Effector memory CD8-positive, alpha-beta T cell (primary cell): ENCODE results near the gene FARP1.

Source experiments
- ATAC-seq: fragments of 150-1000 bp; cut with Tn5 transposase; replicated peaks from 2 replicates; pipeline ENCODE4 v1.10.0; 2021; ENCODE audit warnings: mild to moderate bottlenecking, moderate library complexity
- DNase-seq, 3 experiments: peaks; one replicate each; pipeline ENCODE4 v3.0.0; 2021
- H3K27ac Mint-ChIP-seq, 2 donors: one replicate each; pipeline ENCODE4 v1.8.0; 2022; ENCODE audit warnings: mild to moderate bottlenecking in 2 of 2, mixed read lengths in 2 of 2, moderate library complexity in 2 of 2
- H3K27me3 Mint-ChIP-seq, 2 donors: one replicate each; pipeline ENCODE4 v1.8.0; 2022; ENCODE audit warnings: mixed read lengths in 2 of 2
- H3K36me3 Mint-ChIP-seq: one replicate; pipeline ENCODE4 v1.8.0; 2022; ENCODE audit warnings: mild to moderate bottlenecking, moderate library complexity, mixed read lengths; ENCODE audit not compliant: insufficient read depth
- H3K4me1 Mint-ChIP-seq, 2 donors: one replicate each; pipeline ENCODE4 v1.8.0; 2022; ENCODE audit warnings: low read depth in 2 of 2, mixed read lengths in 2 of 2
- H3K4me3 Mint-ChIP-seq, 2 donors: one replicate each; pipeline ENCODE4 v1.8.0; 2022; ENCODE audit warnings: mild to moderate bottlenecking in 2 of 2, mixed read lengths in 2 of 2, moderate library complexity in 2 of 2
- H3K9me3 Mint-ChIP-seq, 2 donors: one replicate each; pipeline ENCODE4 v1.8.0; 2022; ENCODE audit warnings: mixed read lengths in 2 of 2

Gene FARP1

GRCh38 chr13:98338310-98338709 lies 195.4 kb downstream of the FARP1 start:
- no peaks in the 10 kb centered on the region for H3K36me3 Mint-ChIP-seq
- no peak overlapping the region for H3K27ac Mint-ChIP-seq
- no peak overlapping the region for H3K4me3 Mint-ChIP-seq
- H3K4me1 Mint-ChIP-seq = no peaks in the 10 kb centered on the region
- ATAC-seq (no peak), DNase-seq (no peak)
- peaks cover 36 to 61% of the 10 kb centered on the region in 2 donors for H3K27me3 Mint-ChIP-seq
- no peaks in the 10 kb centered on the region for H3K9me3 Mint-ChIP-seq

- H3K9me3 Mint-ChIP-seq = no peaks in the 10 kb centered on the region
- no peaks in the 10 kb centered on the region for H3K4me1 Mint-ChIP-seq
- no peaks in the 10 kb centered on the region for H3K36me3 Mint-ChIP-seq
Measured at GRCh38 chr13:98339684-98340425, 197.0 kb downstream of the FARP1 start.

GRCh38 chr13:98342953-98343352 lies 200.1 kb downstream of the FARP1 start:
- H3K27ac Mint-ChIP-seq = no peak overlapping the region
- H3K27me3 Mint-ChIP-seq = peaks cover 46 to 61% of the 10 kb centered on the region in 2 donors
- H3K4me3 Mint-ChIP-seq = no peak overlapping the region
- no peak for ATAC-seq
- no peak for DNase-seq
- peaks cover 3% of the 10 kb centered on the region for H3K36me3 Mint-ChIP-seq
- no peaks in the 10 kb centered on the region for H3K4me1 Mint-ChIP-seq
- H3K9me3 Mint-ChIP-seq = no peaks in the 10 kb centered on the region

More at GRCh38 chr13:98339684-98340425, 197.0 kb downstream of the FARP1 start:
- peaks cover 39 to 61% of the 10 kb centered on the region in 2 donors for H3K27me3 Mint-ChIP-seq
- ATAC-seq (no peak), DNase-seq (no peak)
- H3K27ac Mint-ChIP-seq = no peak overlapping the region
- H3K4me3 Mint-ChIP-seq = no peak overlapping the region

- H3K9me3 Mint-ChIP-seq = no peaks in the 10 kb centered on the region
- peaks cover 45 to 56% of the 10 kb centered on the region in 2 donors for H3K27me3 Mint-ChIP-seq
- H3K4me3 Mint-ChIP-seq = no peak overlapping the region
- no peaks in the 10 kb centered on the region for H3K4me1 Mint-ChIP-seq
- DNase-seq (no peak), ATAC-seq (no peak)
- H3K27ac Mint-ChIP-seq = no peak overlapping the region
- H3K36me3 Mint-ChIP-seq = peaks cover 3% of the 10 kb centered on the region
Measured at GRCh38 chr13:98343461-98343860, 200.6 kb downstream of the FARP1 start.

GRCh38 chr13:98344392-98344791 lies 201.5 kb downstream of the FARP1 start:
- H3K27me3 Mint-ChIP-seq = peaks cover 37 to 46% of the 10 kb centered on the region in 2 donors
- DNase-seq = no peak
- H3K4me1 Mint-ChIP-seq = no peaks in the 10 kb centered on the region
- no peak overlapping the region for H3K4me3 Mint-ChIP-seq
- ATAC-seq = no peak
- no peaks in the 10 kb centered on the region for H3K9me3 Mint-ChIP-seq
- H3K36me3 Mint-ChIP-seq = peaks cover 3% of the 10 kb centered on the region
- H3K27ac Mint-ChIP-seq = no peak overlapping the region

GRCh38 chr13:98345107-98345935 lies 202.4 kb downstream of the FARP1 start:
- peaks cover 37 to 50% of the 10 kb centered on the region in 2 donors for H3K27me3 Mint-ChIP-seq
- ATAC-seq = no peak
- no peak overlapping the region for H3K27ac Mint-ChIP-seq

GRCh38 chr13:98346904-98347636 lies 204.2 kb downstream of the FARP1 start:
- ATAC-seq (no peak), DNase-seq (no peak)
- H3K27me3 Mint-ChIP-seq = peaks cover 27 to 48% of the 10 kb centered on the region in 2 donors
- H3K4me3 Mint-ChIP-seq = no peak overlapping the region
- H3K4me1 Mint-ChIP-seq = no peaks in the 10 kb centered on the region
- no peaks in the 10 kb centered on the region for H3K9me3 Mint-ChIP-seq
- H3K27ac Mint-ChIP-seq = no peak overlapping the region
- H3K36me3 Mint-ChIP-seq = peaks cover 3% of the 10 kb centered on the region

More at GRCh38 chr13:98345107-98345935, 202.4 kb downstream of the FARP1 start:
- Mint-ChIP-seq H3K9me3 (no peaks in the 10 kb centered on the region), H3K36me3 (peaks cover 3% of the 10 kb centered on the region), H3K4me3 (no peak overlapping the region), H3K4me1 (no peaks in the 10 kb centered on the region)
- DNase-seq = no peak

GRCh38 chr13:98347756-98348155 lies 204.9 kb downstream of the FARP1 start:
- Mint-ChIP-seq H3K27me3 (peaks cover 27 to 47% of the 10 kb centered on the region in 2 donors), H3K36me3 (peaks cover 3% of the 10 kb centered on the region), H3K27ac (no peak overlapping the region), H3K9me3 (no peaks in the 10 kb centered on the region), H3K4me3 (no peak overlapping the region), H3K4me1 (no peaks in the 10 kb centered on the region)
- no peak for ATAC-seq
- no peak for DNase-seq

- Mint-ChIP-seq H3K27ac (no peak overlapping the region), H3K4me3 (no peak overlapping the region), H3K27me3 (peaks cover 22 to 38% of the 10 kb centered on the region in 2 donors), H3K9me3 (no peaks in the 10 kb centered on the region), H3K36me3 (peaks cover 3% of the 10 kb centered on the region), H3K4me1 (no peaks in the 10 kb centered on the region)
- DNase-seq (no peak), ATAC-seq (no peak)
Measured at GRCh38 chr13:98348466-98349200, 205.7 kb downstream of the FARP1 start.

GRCh38 chr13:98349731-98350305 lies 206.9 kb downstream of the FARP1 start:
- Mint-ChIP-seq H3K9me3 (no peaks in the 10 kb centered on the region), H3K36me3 (peaks cover 3% of the 10 kb centered on the region), H3K4me3 (no peak overlapping the region), H3K27me3 (peaks cover 13 to 26% of the 10 kb centered on the region in 2 donors), H3K27ac (no peak overlapping the region), H3K4me1 (no peaks in the 10 kb centered on the region)
- ATAC-seq = no peak
- no peak for DNase-seq

GRCh38 chr13:98350746-98351330 lies 207.9 kb downstream of the FARP1 start:
- no peaks in the 10 kb centered on the region for H3K9me3 Mint-ChIP-seq
- DNase-seq (no peak), ATAC-seq (no peak)
- H3K27me3 Mint-ChIP-seq = peaks cover 13 to 19% of the 10 kb centered on the region in 2 donors
- H3K4me3 Mint-ChIP-seq = no peak overlapping the region
- no peaks in the 10 kb centered on the region for H3K4me1 Mint-ChIP-seq
- no peak overlapping the region for H3K27ac Mint-ChIP-seq
- peaks cover 3% of the 10 kb centered on the region for H3K36me3 Mint-ChIP-seq

GRCh38 chr13:98351636-98352035 lies 208.7 kb downstream of the FARP1 start:
- Mint-ChIP-seq H3K27me3 (peaks cover 13 to 19% of the 10 kb centered on the region in 2 donors), H3K9me3 (no peaks in the 10 kb centered on the region)

More at GRCh38 chr13:98351636-98352035, 208.7 kb downstream of the FARP1 start:
- Mint-ChIP-seq H3K27ac (no peak overlapping the region), H3K4me1 (no peaks in the 10 kb centered on the region), H3K36me3 (peaks cover 2% of the 10 kb centered on the region), H3K4me3 (no peak overlapping the region)
- DNase-seq = no peak
- ATAC-seq = no peak
